Activated CD8-positive, alpha-beta memory T cell treated with anti-CD3 and anti-CD28 coated beads for 36 hours (primary cell): Measurements from ENCODE around the gene NIN. TPM values are rescaled to one million over a fixed set of nuclear protein-coding genes. Genes with fewer than 3 reads are reported as not detected.

Source experiments
- CTCF ChIA-PET: fragments of 350-600 bp; sonication (Branson Sonifier 250); formaldehyde crosslinking; loops from one replicate; lab custom pipeline; 2021; ENCODE audit warnings: antibody characterized with exemption; lab: Charles Lee
- POLR2A ChIA-PET: fragments of 350-600 bp; sonication (Branson Sonifier 250); formaldehyde crosslinking; loops from one replicate; lab custom pipeline; 2021; ENCODE audit warnings: antibody characterized with exemption; lab: Charles Lee
- total RNA-seq, 2 experiments: library from RNA; stranded (reverse); gene quantifications; one replicate each; pipeline ENCODE4 v1.2.3, GENCODE V29; 2021

NIN gene
- total RNA-seq, 2 experiments from 2014 or later: 72.6 to 73.6 TPM

- POLR2A ChIA-PET: interaction anchor here (0.8 kb wide), 1 partner anchor 30 kb away, joined by 3 read pairs; no protein-coding TSS in a partner anchor
Observed at GRCh38 chr14:50758305-50758704, 72.7 kb downstream of the NIN start.

DNA sequence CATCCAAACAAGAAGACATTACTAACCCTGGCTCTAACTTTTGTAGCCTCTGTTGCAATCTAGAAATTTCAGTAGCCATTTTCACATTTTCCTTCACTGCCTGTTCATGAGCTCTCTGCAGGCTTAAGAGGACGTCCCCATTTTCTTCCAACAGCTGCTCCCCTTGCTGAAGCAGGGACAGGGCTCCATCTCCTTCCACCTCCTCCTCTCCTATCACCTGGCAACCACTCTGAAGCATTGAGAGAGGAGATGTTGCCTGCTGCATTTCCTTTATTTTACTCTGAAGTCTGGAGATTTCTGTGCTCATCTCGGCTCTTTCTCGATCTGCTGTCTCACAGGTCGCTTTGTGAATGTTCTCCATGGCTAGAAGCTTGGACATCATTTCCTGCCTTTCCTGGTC is 73.3 kb downstream of the NIN start:
- POLR2A ChIA-PET: interaction anchor here (0.8 kb wide), 1 partner anchor 30 kb away, joined by 3 read pairs; no protein-coding TSS in a partner anchor
- CTCF ChIA-PET: interaction anchor here (1.3 kb wide), 1 partner anchor 19 kb away, joined by 4 read pairs; no protein-coding TSS in a partner anchor

More at GRCh38 chr14:50758305-50758704, 72.7 kb downstream of the NIN start:
- CTCF ChIA-PET: interaction anchor here (1.3 kb wide), 1 partner anchor 19 kb away, joined by 4 read pairs; no protein-coding TSS in a partner anchor

- CTCF ChIA-PET: interaction anchor here (1.2 kb wide), 1 partner anchor 104 kb away, joined by 3 read pairs; no protein-coding TSS in a partner anchor
Observed at GRCh38 chr14:50756300-50756699, 74.7 kb downstream of the NIN start.

GRCh38 chr14:50750323-50750722 is 80.6 kb downstream of the NIN start:
- ChIA-PET CTCF (no interaction called here), POLR2A (interaction anchor here (0.5 kb wide), 1 partner anchor 84 kb away, joined by 3 read pairs; no protein-coding TSS in a partner anchor)

More at GRCh38 chr14:50756300-50756699, 74.7 kb downstream of the NIN start:
- POLR2A ChIA-PET: no interaction called here

DNA sequence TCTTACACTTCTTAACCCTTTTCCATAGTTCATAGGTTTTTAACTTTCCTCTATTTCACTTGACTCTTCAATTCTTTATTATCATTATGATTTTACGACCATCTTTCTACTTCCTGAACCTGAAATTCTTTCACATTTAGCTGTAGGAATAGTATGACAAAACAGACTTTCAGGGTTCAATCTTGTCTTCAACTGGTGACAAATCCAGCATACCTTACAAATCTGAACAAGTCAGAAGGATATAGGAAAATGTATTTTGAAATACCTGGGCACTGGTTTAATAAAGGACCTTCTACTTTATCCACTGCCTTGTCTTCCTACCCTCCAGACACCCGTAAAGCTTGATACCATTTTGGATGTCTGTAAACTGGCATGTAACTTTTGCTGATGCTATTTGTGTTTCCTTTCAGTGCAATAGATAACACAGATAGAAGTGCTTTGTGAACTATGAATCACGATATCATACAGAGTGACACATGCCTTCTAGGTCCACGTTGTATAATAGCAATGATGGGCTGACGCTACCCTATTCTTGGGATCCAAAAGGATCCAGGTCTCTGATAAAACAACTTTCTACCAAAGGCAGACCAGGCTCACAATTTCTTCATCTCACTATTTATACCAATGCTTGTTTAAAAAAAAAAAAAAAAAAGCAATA is 85.4 kb downstream of the NIN start:
- ChIA-PET CTCF (no interaction called here), POLR2A (interaction anchor here (0.6 kb wide), 1 partner anchor 140 kb away, joined by 4 read pairs; no protein-coding TSS in a partner anchor)

GRCh38 chr14:50744231-50744630 is 86.7 kb downstream of the NIN start:
- ChIA-PET CTCF (no interaction called here), POLR2A (no interaction called here)

- POLR2A ChIA-PET: interaction anchor here (1.4 kb wide), 1 partner anchor 21 kb away, joined by 6 read pairs; no protein-coding TSS in a partner anchor
Observed at GRCh38 chr14:50741567-50741966, 89.4 kb downstream of the NIN start.

DNA sequence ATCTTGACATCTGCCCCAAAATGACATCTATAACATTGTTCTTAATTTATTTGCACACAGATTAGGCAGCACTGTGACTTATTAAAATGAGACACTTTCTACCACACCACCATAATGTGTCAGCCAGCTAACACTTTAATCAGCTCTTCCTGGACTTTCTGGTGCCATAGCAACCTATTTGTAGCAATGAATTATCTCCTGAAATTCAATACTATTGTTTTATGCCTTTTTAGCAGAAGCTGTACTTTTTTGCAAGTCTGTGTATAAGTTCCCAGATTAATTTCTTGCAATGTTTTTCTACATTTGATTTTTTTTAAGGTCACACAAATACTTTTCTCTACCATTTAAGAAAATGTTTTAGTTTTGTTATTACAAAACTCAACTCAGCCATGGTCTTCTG is 90.1 kb downstream of the NIN start:
- POLR2A ChIA-PET: interaction anchor here (0.6 to 1.4 kb wide), 2 partner anchors 21 to 1170 kb away, joined by 5 to 6 read pairs; no protein-coding TSS in a partner anchor
- CTCF ChIA-PET: no interaction called here

More at GRCh38 chr14:50741567-50741966, 89.4 kb downstream of the NIN start:
- CTCF ChIA-PET: interaction anchor here (0.8 kb wide), 1 partner anchor 13 kb away, joined by 4 read pairs; no protein-coding TSS in a partner anchor

DNA sequence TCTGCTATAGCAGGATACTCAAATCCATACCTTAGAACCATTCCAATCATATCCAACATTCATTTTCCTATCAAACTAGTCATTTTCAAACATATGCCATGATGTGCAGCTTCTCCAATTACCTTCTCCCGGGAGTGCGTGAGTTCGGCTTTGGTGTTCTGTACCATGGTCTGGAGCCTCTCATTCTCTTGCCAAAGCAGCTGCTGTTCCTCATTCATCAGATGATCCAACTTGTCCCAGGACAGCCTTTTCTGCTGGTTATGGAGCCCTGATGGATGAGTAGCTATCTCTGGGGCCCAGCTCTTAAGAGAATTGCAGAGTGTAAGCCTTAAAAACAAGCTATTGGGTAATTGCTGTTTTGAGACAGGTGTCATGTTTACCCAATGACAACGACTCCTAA is 91.8 kb downstream of the NIN start:
- ChIA-PET POLR2A (interaction anchor here (0.7 kb wide), 1 partner anchor 133 kb away, joined by 5 read pairs; no protein-coding TSS in a partner anchor), CTCF (interaction anchor here (0.7 kb wide), 1 partner anchor 182 kb away, joined by 3 read pairs; no protein-coding TSS in a partner anchor)

- POLR2A ChIA-PET: interaction anchor here (0.7 to 2.9 kb wide), 6 partner anchors 8 to 69 kb away, joined by 4 to 24 read pairs (median 4); partner anchors contain the start of gene SAV1
- CTCF ChIA-PET: interaction anchor here (0.7 to 1.8 kb wide), 8 partner anchors 10 to 569 kb away, joined by 3 to 8 read pairs (median 4); no protein-coding TSS in a partner anchor
Observed at GRCh38 chr14:50736932-50737419, 94.0 kb downstream of the NIN start.

DNA sequence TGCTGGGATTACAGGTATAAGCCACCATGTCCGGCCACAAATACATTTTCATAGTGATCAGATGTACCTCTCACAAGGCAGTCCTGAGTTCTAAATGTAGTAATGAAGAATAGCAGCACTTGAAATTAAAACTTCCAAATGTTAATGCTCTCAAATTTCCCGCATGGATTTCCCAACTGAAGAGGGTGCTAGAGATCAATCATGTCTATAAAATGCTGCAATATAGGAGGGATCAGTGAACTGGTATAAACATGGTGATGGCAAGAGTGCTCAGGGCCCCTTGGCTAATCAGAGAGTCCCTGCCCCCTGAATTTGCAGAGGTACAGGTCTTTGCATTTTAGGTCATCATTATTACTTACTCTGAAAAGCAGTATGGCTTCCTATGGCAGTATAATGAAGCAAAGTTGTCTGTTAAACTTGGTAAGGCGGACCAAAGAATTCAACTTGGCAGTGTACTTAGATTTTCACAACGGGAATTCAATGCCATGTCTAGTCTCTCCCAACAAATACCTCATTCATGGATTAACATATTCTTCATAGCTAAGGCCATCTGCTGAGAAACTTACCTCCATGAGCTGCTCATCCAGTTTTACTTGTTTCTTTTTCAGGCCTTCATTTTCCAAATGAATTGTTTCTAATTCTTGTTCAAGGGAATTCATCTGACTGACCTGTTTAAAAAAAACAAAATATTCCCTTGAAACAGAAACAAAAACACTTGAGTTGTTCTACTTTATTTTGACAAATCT is 95.8 kb downstream of the NIN start:
- CTCF ChIA-PET: no interaction called here
- POLR2A ChIA-PET: interaction anchor here (2.9 kb wide), 1 partner anchor 28 kb away, joined by 24 read pairs; no protein-coding TSS in a partner anchor

GRCh38 chr14:50733494-50733893 is 97.5 kb downstream of the NIN start:
- ChIA-PET CTCF (no interaction called here), POLR2A (no interaction called here)

DNA sequence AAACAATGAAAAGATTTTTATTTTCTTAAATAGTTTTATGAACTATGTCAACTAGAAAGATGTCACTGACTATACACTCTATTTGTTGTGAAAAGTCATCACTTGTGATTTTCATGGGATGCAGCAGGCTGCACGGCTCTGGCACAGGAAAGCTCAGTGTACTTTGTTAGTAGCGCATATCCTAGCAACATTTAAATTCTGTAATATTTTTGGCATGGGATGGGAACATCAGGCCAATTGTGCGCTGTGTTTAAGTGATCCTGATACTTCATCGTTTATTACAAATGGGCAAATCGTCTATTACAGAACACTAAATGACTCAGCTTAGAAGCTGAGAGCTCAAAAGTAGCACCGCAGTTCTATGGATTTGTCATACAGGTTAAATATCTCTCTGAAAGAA is 102.1 kb downstream of the NIN start:
- POLR2A ChIA-PET: interaction anchor here (1.0 kb wide), 1 partner anchor 8 kb away, joined by 4 read pairs; no protein-coding TSS in a partner anchor
- CTCF ChIA-PET: interaction anchor here (0.8 to 1.1 kb wide), 2 partner anchors 13 to 45 kb away, joined by 3 to 4 read pairs; no protein-coding TSS in a partner anchor

DNA sequence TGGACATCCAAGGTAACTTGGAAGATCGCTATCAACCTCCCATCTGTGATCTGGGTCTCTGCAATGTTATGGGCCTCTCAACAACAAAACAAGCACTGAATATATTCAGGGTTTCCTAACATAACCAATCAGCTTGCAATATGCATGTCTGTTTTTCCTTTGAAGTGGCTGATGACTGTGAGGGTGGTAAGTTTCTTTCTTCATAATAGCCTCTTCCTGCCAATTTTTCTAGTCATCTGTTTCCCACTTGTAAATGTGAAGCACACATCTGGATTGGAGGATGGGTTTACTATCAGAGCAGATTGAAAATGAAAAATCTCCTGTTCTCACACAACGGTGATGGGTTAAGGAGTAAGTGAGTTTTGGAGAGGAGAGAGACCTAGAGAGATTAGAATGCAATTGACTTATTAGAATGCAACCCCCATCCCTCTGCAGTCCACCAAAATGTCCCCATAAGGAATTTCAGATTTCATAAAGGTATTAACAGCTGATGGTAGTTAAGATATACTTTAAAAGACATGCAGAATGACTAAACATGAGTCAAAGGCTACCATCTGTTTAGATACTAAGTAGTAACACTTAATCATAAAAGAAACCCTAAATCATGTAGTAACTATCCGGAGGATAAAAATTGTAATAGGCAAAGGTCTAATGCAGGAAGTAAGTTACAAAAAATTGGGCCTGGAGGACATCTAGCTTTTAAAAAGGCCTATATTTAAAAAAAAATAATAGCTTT is 104.4 kb downstream of the NIN start:
- ChIA-PET POLR2A (interaction anchor here (0.6 to 1.1 kb wide), 4 partner anchors 10 to 60 kb away, joined by 3 to 5 read pairs (median 4); no protein-coding TSS in a partner anchor), CTCF (interaction anchor here (1.0 to 1.4 kb wide), 2 partner anchors 10 to 134 kb away, joined by 3 to 4 read pairs; no protein-coding TSS in a partner anchor)

DNA sequence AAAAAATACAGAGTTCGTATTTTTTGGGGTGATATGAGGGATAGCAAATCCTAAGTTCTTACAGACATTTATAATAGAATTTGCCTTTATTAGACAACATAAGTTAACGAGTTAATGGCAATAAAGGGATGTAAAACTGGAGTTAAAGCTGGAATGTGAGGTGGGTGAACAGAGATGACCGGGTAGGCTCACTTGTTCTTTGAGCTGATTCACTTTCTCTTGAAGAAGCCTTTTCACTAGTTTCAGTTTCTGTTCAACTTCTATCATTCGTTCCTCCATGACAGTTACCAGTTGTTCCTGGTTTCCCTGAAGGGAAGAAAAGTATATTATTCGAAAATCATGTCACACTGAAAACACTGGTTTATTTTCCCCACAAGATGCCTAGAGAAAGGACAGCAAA is 105.2 kb downstream of the NIN start:
- POLR2A ChIA-PET: interaction anchor here (0.8 to 1.1 kb wide), 2 partner anchors 11 to 61 kb away, joined by 3 to 5 read pairs; no protein-coding TSS in a partner anchor
- CTCF ChIA-PET: interaction anchor here (1.0 kb wide), 1 partner anchor 135 kb away, joined by 4 read pairs; no protein-coding TSS in a partner anchor

DNA sequence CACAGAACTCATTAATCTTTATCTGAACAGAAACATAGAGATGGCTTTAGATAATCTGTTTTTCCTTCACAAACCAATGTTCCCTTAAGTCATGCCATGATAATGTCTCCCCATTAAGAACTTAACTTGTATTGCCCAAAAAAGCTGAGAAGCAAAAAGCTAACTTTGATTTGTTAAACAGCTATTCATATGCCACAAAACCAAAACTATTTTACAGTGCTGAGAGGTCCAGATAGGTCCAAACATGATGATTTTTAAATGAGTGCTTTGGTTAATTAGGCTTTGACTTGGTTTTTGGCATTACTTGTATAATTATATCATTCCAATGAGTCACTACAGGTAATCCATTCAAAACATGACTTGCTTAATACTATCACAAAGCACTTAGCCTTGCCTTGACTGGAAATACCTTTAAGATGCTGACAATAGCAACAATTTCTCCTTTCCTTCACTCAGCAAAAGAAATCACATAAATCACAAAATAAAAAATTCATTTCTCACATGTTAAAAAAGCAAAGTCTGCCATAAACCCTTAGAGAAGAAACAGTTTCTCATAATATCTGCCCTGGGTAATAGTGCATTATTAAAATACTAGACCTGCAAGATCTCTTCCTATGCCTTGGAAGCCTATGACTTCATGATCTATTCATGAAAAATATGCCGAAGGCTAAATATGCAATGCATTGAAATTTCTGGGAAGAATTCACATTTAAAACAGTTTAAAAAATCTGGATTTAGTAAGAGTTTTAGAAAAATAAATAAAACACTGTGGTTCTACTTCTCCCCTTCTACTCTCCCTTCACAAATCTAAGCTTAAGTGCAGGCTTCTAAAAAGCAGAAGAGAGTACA is 110.8 kb downstream of the NIN start:
- ChIA-PET CTCF (interaction anchor here (0.6 to 0.7 kb wide), 2 partner anchors 8 to 204 kb away, joined by 3 to 4 read pairs; no protein-coding TSS in a partner anchor), POLR2A (no interaction called here)

GRCh38 chr14:50718949-50719348 is 112.0 kb downstream of the NIN start:
- ChIA-PET CTCF (no interaction called here), POLR2A (no interaction called here)
